Activated CD8-positive, alpha-beta T cell treated with anti-CD3 and anti-CD28 coated beads for 36 hours (primary cell): ENCODE measurements around the gene PDPK1. TPM values are rescaled to one million over a fixed set of nuclear protein-coding genes. Genes with fewer than 3 reads are reported as not detected.
"Not testable (repeated sequence)": the region's sequence is repeated elsewhere in the genome, so short reads cannot be mapped to it uniquely, and the experiment has no call there.

Experiments used
- ATAC-seq: fragments of 200-7000 bp; cut with Tn5 transposase; one replicate; pipeline ENCODE4 v1.10.0; 2021; ENCODE audit warnings: mild to moderate bottlenecking, moderate library complexity
- CTCF ChIA-PET: fragments of 350-600 bp; sonication (Branson Sonifier 250); formaldehyde crosslinking; loops from one replicate; lab custom pipeline; 2021; ENCODE audit warnings: antibody characterized with exemption; lab: Charles Lee
- POLR2A ChIA-PET: fragments of 350-600 bp; sonication (Branson Sonifier 250); formaldehyde crosslinking; loops from one replicate; lab custom pipeline; 2021; ENCODE audit warnings: antibody characterized with exemption; lab: Charles Lee
- DNase-seq: peaks from one replicate; pipeline ENCODE4 v3.0.0-alpha.2; 2020
- H3K27ac Mint-ChIP-seq: one replicate; pipeline ENCODE4 v1.8.0; 2021; ENCODE audit warnings: mild to moderate bottlenecking, mixed read lengths
- H3K27me3 Mint-ChIP-seq: one replicate; pipeline ENCODE4 v1.8.0; 2021; ENCODE audit warnings: mixed read lengths
- H3K36me3 Mint-ChIP-seq: one replicate; pipeline ENCODE4 v1.8.0; 2021; ENCODE audit warnings: low read depth, mixed read lengths
- H3K4me1 Mint-ChIP-seq: one replicate; pipeline ENCODE4 v1.8.0; 2021; ENCODE audit warnings: low read depth, mixed read lengths
- H3K4me3 Mint-ChIP-seq: one replicate; pipeline ENCODE4 v1.8.0; 2021; ENCODE audit warnings: mild to moderate bottlenecking, moderate library complexity, mixed read lengths
- H3K9me3 Mint-ChIP-seq: one replicate; pipeline ENCODE4 v1.8.0; 2021; ENCODE audit warnings: mixed read lengths
- CTCF ChIP-seq: fragments of 200-600 bp; IDR thresholded peaks from one replicate; pipeline ENCODE4 v1.8.0; 2022; ENCODE audit warnings: antibody characterized with exemption, mild to moderate bottlenecking
- intact Hi-C: fragments of 100-400 bp; cut with micrococcal nuclease; formaldehyde crosslinking; loops from one replicate; pipeline ENCODE4 v1.10.0; 2022
- microRNA-seq: library from miRNA; unstranded; fragments of <30 nt; microRNA quantifications from one replicate; pipeline ENCODE4 v1.2.0, GENCODE V29; 2022; ENCODE audit warnings: borderline microRNAs expressed, borderline replicate concordance
- total RNA-seq, 2 experiments: library from RNA; stranded (reverse); gene quantifications; one replicate each; pipeline ENCODE4 v1.2.3, GENCODE V29; 2021

PDPK1 gene
- total RNA-seq, 2 experiments from 2014 or later: 32.4 to 33.9 TPM

- DNase-seq, H3K4me3 Mint-ChIP-seq, H3K27ac Mint-ChIP-seq, intact Hi-C loops, H3K4me1 Mint-ChIP-seq, H3K27me3 Mint-ChIP-seq, ATAC-seq, CTCF ChIA-PET, H3K36me3 Mint-ChIP-seq, H3K9me3 Mint-ChIP-seq, POLR2A ChIA-PET: not testable (repeated sequence)
These were observed 93.4 kb downstream of the PDPK1 start for GRCh38 chr16:2631203-2631602.

DNA sequence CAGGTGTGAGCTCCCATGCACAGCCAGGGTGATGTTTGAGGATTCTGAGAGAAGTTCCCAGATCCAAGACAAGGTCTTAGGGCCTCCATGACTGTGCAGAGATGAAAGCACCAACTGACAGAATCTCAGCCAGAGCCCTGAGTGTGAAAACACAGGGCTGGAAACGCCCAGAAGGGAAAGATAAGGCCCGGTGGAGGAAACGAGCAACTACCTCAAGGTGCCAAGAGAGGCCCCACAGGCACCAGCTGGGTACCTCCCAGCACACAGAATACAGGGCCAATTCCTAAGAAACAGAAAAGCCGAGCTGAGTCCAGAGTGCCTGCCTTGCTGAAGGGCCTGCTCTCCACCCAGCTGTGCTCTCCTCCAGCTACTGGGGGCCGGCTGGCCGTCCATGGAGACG, 94.5 kb downstream of the PDPK1 start:
- DNase-seq, H3K4me1 Mint-ChIP-seq, POLR2A ChIA-PET, H3K27me3 Mint-ChIP-seq, H3K9me3 Mint-ChIP-seq, ATAC-seq, intact Hi-C loops, H3K27ac Mint-ChIP-seq, CTCF ChIA-PET, H3K4me3 Mint-ChIP-seq, H3K36me3 Mint-ChIP-seq: not testable (repeated sequence)

DNA sequence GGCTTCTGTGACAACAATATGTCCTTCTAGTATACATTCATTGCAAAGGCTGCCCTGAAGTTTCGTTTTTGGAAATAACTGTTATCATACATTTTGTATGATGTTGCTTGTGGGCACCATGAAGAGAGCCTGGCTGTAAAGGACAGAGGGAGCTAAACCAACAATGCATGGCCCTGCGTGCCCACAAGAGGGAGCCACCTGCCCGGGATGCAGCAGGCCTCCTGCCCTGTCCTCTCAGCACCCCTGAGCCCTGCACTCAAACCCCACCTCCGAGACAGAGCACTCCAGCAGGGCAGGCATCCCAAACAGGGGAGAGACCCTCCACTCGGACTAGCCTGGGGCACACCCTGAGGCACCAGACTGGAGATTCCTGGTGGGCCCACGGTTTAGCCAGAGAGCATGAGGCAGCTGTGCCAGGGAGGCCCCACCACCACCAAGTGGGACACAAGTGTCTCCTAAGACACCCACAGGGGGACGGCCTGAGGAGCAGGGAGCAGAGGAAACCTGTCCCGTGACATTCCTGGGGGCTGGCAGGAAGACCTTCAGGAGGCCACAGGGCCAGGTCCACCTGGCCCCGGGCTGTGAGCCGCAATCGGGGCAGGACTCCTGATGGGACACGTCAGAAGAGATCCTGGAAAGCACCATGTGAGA, 101.4 kb downstream of the PDPK1 start:
- H3K27ac Mint-ChIP-seq, POLR2A ChIA-PET, H3K4me3 Mint-ChIP-seq, CTCF ChIA-PET, H3K9me3 Mint-ChIP-seq, H3K36me3 Mint-ChIP-seq, intact Hi-C loops, H3K4me1 Mint-ChIP-seq, H3K27me3 Mint-ChIP-seq: not testable (repeated sequence)
- DNase-seq (peak; percentile 81), ATAC-seq (peak; percentile 99)
- TF ChIP-seq CTCF: peak; percentile 37

DNA sequence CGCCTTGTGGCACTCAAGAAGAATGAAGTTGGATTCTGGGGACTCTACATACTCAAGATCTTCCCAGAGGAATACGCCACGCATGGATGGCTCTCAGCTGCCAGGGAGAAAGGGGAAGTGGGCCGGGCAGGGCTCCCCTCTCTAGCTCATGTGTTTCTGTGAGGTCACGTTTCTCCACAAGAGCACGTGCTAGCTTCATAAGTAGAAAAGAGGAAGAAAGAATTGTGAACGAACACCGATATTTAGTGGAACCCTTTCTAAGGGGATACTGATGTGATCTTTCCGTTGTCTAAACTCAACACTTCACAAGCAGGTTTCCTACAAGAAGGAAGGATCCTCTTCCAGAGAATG, 101.9 kb downstream of the PDPK1 start:
- H3K4me1 Mint-ChIP-seq, POLR2A ChIA-PET, H3K36me3 Mint-ChIP-seq, CTCF ChIA-PET, DNase-seq, H3K27ac Mint-ChIP-seq, H3K4me3 Mint-ChIP-seq, H3K27me3 Mint-ChIP-seq, ATAC-seq, H3K9me3 Mint-ChIP-seq, intact Hi-C loops: not testable (repeated sequence)

DNA sequence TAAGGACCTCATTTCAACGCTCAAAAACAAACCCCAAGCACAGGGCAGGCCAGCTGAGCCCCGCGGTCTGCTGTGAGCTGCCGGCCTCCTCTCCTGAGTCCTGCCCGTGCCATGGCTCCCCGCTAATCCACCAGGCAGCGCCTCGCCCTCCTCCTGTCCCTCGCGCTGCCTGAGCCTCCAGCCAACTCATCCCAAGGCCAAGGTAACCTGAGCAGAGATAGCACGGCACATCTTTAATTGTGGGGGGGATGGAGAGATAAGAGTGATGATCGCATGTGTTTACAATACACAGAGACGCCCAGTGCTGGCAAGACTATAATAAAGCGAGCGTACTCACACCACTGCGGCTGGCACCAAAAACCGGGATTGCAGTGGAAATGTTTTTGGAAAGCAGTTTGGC, 104.7 kb downstream of the PDPK1 start:
- H3K27me3 Mint-ChIP-seq, H3K4me1 Mint-ChIP-seq, POLR2A ChIA-PET: not testable (repeated sequence)

DNA sequence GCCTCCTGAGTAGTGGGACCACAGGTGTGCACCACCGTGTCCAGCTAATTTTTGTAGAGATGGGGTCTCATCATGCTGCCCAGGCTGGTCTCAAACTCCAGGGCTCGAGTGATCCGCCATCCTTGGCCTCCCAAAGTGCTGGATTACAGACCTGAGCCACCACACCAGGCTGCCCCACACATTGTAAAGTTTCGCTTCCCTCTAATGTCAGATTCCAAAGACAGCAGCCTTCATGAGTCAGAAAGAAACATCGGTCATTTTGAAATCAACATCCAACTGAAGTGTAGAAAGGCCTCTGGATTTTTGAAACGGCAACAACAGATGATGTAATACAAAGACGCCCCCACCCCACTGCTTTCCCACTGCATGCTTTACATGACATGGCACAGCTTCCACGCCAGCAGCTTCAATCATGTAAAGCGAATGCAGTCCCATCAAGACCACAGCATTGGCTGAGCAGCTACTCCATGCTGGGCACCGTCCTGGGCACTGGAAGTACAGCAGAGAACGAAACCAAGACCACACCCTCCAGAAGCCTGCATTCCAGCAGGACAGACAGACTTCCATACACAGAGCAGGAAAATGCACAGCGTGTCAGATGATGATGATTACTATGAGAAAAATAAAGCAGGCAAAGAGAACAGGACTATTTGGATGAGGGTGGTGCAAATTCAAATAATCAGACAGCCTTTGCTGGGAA, 107.1 kb downstream of the PDPK1 start:
- H3K27ac Mint-ChIP-seq, DNase-seq, H3K4me3 Mint-ChIP-seq, H3K4me1 Mint-ChIP-seq, intact Hi-C loops, ATAC-seq, H3K27me3 Mint-ChIP-seq, CTCF ChIA-PET, POLR2A ChIA-PET, H3K9me3 Mint-ChIP-seq, H3K36me3 Mint-ChIP-seq: not testable (repeated sequence)

More for the DNA sequence above, 104.7 kb downstream of the PDPK1 start:
- H3K27ac Mint-ChIP-seq, ATAC-seq, H3K4me3 Mint-ChIP-seq, DNase-seq, H3K9me3 Mint-ChIP-seq, CTCF ChIA-PET, H3K36me3 Mint-ChIP-seq, intact Hi-C loops: not testable (repeated sequence)

DNA sequence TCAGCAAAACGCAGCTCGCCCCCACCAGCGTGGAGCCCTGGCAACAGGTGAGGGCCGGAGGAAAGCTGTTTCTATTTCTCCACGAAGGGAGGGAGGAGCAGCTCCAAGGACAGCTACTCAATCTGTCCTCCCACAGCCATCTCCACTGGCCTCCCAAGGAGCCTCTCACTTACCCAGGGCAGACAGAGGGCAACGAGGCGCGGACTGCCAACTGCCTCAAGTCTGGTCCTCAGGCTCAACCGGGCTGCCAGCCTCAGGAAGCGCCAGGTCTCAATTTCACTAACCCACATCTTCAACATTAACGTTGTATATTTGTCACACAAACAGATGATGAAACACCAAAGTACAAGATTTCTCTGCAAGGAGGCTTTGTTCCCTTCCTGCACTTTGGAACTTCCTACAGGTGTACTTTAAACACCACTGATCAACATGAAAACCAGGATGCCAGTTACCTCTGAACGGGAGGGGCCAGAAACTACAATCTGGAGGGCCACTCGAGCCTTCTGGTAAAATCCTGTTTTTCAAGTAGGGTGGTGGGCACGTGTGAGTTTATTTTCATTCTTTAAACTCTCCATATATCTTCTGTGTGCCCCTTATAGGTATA, 113.5 kb downstream of the PDPK1 start:
- H3K9me3 Mint-ChIP-seq, DNase-seq, H3K4me1 Mint-ChIP-seq, POLR2A ChIA-PET, H3K27ac Mint-ChIP-seq, H3K4me3 Mint-ChIP-seq, H3K27me3 Mint-ChIP-seq, H3K36me3 Mint-ChIP-seq, ATAC-seq, intact Hi-C loops, CTCF ChIA-PET: not testable (repeated sequence)

Small RNA genes lying within 50 kb of the gene (microRNA-seq; reads per million reads assigned to microRNA genes)
- gene MIR3178: not detected

Other genes with a start within 250 kb of the PDPK1 start
- 1 to 10 TPM; 2.9 to 3.6 TPM for gene ABCA3, start 197.3 kb upstream of the PDPK1 start, total RNA-seq
- gene CCNF, start 108.6 kb upstream of the PDPK1 start, total RNA-seq: 10 to 100 TPM; 43.5 TPM
- gene TEDC2, start 77.9 kb upstream of the PDPK1 start, total RNA-seq: 10 to 100 TPM; 23.2 to 30.7 TPM
- not detected for gene NTN3, start 66.7 kb upstream of the PDPK1 start, total RNA-seq
- gene TBC1D24, start 62.9 kb upstream of the PDPK1 start, total RNA-seq: 10 to 100 TPM; 16.6 to 16.7 TPM
- gene ATP6V0C, start 24.1 kb upstream of the PDPK1 start, total RNA-seq: 10 to 100 TPM; 85.9 to 88.6 TPM
- 10 to 100 TPM; 28.2 to 29.0 TPM for gene AMDHD2, start 17.6 kb upstream of the PDPK1 start, total RNA-seq
- not detected for gene CEMP1, start 6.6 kb upstream of the PDPK1 start, total RNA-seq
- 10 to 100 TPM; 26.0 to 27.3 TPM for gene KCTD5, start 144.5 kb downstream of the PDPK1 start, total RNA-seq
- 1 to 10 TPM; 1.2 to 1.4 TPM for gene PRSS27, start 182.2 kb downstream of the PDPK1 start, total RNA-seq
- gene SRRM2, start 214.6 kb downstream of the PDPK1 start, total RNA-seq: 100 to 1,000 TPM; 518 to 561 TPM
- 100 to 1,000 TPM; 174 to 178 TPM for gene ELOB, start 239.3 kb downstream of the PDPK1 start, total RNA-seq
- under 1 TPM in 1 of 2 experiments, not detected in 1; 0.29 TPM for gene PRSS33, start 249.5 kb downstream of the PDPK1 start, total RNA-seq